Stimulated activated CD4-positive, alpha-beta T cell treated with anti-CD3 and anti-CD28 coated beads, Interleukin-4, amount 100 ng/mL, for 24 hours (primary cell): ENCODE measurements around the gene NLRC5.
A peak's percentile ranks its signal among the peaks of the same experiment; 100 is the strongest.

ENCODE experiments used
- DNase-seq: peaks from one replicate; pipeline ENCODE4 v3.0.0-alpha.2; 2020

Gene NLRC5

DNA sequence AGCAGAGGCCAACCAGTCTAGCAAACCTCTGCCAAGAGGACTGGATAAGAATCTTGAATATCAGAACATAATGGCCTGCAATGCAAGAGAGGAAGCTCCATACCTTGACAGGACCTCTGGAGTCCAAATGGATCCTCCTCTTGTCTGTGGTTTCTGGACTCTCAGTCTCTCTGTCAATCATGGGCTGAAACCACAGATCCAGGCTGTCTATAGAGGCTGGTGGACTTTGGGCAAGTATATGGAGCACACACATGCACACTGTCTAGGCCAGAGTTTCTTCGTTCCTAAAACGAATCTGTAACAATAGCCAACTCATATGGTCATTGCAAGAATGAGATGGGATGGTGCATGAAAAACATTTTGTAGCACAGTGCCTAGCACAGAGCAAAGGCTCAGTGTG is 37.7 kb downstream of the NLRC5 start:
- DNase-seq = no peak

DNA sequence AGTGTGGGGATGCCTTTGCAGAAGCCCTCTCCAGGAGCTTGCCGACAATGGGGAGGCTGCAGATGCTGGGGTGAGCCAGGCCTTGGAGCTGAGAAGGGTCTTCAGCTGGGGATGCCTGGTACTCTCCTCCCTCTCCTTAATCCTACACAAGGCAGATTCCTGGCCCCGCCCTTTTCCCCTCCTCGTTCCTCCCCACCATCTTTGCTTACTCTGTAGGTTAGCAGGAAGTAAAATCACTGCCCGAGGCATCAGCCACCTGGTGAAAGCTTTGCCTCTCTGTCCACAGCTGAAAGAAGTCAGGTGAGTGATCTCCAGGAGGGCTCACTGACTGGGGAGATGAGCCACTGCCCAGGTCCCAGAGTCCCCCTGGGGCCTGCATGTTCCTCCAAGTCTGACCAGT is 38.7 kb downstream of the NLRC5 start:
- DNase-seq = no peak

DNA sequence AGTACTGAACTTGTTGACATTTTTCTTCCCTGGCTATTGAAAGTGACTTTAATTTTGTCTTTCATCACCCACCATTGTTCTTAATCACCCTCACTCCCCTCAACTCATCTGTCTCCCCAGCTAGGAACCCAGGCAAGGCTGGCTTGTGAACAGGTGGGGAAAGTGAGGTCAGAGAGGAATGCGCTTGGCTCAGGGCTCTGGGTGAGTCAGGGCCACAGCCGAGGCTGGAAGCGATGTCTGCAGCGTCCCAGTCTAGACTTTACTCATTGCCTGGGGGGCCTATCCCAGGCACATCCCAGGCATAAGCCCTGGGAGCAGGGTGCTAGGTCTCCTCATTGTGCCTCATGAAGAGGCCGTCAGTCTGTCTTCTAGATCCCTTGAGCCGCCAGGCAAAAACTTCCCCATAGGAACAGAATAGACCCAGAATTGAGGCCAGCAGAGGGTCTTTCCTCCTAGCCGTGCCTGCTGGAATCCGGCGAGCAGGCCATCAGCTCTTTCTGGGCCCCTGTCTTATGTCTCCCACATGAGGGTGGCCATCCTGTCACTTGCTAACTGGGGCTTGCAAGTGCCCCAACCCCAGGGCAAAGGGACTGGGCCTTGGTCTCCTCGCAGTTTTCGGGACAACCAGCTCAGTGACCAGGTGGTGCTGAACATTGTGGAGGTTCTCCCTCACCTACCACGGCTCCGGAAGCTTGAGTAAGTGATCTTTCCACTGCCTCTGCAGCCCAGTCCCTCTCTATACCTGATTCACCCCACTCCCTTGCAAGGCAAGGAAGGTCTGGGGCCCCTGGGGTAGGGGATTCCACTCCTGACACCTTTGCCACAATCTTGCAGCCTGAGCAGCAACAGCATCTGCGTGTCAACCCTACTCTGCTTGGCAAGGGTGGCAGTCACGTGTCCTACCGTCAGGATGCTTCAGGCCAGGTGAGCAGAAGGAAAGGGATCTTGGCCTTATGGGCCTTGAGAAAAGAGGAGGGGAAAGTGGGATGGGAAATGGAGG is 40.1 kb downstream of the NLRC5 start:
- DNase-seq = no peak

DNA sequence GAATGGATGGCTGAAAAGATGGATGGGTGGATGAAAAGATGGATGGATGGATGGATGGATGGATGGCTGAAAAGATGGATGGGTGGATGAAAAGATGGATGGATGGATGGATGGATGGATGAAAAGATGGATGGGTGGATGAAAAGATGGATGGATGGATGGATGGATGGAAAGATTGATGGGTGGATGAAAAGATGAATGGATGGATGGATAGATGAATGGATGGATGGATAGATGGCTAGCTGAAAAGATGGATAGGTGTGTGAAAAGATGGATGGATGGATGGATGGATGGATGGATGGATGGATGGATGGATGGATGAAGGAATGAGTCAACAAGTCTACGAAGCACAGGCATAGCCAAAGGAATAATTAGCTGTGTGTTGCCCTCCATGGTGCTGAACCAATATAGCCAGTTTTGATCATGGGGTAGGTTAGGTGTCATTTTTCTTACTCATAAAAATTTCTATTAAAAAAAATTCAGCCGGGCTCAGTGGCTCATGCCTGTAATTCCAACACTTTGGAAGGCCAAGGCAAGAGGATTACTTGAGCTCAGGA is 41.1 kb downstream of the NLRC5 start:
- DNase-seq = no peak

DNA sequence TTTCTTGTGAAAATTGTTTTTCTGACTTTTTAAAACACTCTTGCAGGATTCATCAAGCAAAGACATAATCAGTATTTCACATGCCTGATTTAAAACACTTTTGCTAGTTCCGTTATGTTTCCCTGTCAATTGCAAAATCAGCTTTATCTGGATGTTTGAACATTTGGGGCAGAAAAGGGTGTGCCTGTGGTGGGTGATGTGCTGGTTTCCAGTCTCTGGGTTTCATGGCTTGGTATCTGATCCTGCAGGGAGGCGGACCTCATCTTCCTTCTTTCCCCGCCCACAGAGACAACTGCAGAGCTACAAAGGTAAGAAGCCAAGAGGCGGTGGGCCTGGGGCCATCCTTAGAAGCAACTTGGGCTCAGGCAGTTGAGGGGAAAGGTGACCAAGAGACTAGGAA is 41.8 kb downstream of the NLRC5 start:
- DNase-seq = no peak

DNA sequence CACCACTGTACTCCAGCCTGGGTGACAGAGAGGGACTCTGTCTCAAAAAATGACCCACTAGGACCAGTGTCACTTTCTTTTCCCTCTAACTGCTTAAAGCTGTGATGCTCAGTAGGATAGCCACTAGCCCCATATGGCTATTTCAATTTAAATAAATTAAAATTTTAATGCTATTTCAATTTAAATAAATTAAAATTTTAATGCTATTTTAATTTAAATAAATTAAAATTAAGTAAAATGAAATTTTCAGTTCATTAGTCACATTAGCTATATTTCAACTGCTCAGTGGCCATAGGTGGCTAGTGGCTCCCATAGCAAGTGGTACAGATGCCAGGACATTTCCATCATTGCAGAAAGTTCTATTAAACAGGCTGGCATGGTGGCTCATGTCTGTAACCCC is 43.0 kb downstream of the NLRC5 start:
- no peak for DNase-seq

DNA sequence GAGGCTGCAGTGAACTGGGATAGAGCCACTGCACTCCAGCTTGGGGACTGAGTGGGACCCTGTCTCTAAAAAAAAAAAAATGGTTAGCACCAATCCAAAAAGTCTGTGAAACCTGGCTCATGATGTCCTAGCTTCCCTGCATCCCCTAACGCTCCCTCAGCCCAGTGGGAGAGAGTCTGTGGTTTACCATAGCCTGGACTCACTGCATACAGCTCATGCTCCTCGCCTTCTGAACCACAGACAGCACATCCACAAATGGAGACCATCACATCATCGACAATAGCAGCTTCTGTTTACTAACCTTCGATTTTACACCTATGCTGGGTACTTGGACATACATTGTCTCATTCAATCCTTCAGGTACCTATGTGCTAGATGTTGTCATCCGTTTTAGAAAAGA is 43.6 kb downstream of the NLRC5 start:
- DNase-seq = no peak

DNA sequence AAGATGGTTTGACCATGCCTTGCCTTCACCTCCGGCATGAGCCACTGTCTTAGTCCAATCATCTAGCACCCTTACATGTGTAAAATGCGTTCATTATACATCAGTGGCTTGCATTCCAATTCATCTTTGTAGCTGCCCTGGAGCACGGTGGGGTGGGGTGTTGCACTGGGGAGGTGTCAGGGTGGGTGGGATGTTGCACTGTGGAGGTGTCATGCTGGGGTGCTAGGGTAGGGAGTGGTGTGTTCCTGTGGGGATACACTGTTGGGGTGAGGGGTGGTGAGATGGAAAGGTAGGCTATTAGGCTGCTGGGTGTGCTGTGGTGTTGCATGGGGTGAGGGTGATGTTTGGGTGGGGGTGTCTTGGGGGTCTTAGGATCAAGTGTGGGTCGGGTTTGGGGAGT is 47.0 kb downstream of the NLRC5 start:
- DNase-seq = no peak

DNA sequence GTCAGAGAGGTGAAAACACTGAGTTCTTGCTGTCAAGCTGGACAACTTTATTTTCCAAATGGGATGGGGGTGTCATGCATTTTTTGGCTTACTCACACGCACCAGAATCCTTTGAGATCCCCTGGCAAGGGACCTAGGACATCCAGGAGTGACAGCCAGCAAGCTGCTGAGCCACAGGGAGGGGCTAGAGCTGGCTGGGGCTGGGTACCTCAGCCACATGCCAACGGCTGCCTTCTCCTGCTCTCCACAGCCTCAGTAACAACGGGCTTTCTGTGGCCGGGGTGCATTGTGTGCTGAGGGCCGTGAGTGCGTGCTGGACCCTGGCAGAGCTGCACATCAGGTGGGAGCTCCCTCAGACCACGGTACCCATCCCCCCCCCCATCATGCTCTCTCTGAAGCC is 47.6 kb downstream of the NLRC5 start:
- DNase-seq = no peak

DNA sequence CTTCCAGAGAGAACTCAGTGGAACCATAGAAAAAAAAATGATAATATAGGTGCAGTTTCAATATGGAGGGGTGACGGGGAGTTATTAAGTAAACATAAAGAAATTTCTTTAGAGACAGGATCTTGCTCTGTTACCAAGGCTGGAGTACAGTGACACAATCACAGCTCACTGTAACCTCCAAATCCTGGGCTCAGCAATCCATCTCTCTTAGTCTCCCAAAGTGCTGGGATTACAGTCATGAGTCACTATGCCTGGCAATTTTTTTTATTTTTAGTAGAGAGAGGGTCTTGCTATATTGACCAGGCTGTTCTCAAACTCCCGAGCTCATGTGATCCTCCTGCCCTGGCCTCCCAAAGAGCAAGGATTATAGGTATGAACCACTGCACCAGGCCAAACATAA is 48.8 kb downstream of the NLRC5 start:
- DNase-seq = no peak

DNA sequence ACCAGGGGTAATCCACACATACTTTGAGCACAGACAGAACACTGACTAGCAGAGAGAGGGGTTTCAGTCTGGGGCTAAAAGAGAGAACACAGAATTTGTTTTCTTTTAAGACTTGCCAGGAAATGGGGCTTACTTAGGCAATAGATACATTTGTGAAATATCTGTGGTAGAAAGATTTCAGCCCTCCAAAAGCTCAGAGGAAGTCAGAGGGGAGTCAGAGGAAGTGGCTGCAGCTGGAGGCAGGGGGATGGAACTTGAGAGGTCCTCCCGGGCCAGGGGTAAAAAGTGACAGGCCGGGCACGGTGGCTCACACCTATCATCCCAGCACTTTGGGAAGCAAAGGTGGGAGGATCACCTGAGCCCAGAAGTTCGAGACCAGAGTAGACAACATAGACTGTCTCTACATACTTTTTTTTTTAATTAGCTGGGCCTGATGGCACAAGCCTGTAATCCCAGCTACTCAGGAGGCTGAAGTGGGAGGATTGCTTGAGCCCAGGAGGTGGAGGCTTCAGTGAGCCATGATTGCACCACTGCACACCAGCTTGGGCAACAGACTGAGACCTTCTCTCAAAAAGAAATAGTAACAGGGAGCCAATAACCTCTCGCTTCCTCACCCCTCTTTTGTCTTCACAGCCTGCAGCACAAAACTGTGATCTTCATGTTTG is 49.9 kb downstream of the NLRC5 start:
- peak; percentile 26 for DNase-seq

DNA sequence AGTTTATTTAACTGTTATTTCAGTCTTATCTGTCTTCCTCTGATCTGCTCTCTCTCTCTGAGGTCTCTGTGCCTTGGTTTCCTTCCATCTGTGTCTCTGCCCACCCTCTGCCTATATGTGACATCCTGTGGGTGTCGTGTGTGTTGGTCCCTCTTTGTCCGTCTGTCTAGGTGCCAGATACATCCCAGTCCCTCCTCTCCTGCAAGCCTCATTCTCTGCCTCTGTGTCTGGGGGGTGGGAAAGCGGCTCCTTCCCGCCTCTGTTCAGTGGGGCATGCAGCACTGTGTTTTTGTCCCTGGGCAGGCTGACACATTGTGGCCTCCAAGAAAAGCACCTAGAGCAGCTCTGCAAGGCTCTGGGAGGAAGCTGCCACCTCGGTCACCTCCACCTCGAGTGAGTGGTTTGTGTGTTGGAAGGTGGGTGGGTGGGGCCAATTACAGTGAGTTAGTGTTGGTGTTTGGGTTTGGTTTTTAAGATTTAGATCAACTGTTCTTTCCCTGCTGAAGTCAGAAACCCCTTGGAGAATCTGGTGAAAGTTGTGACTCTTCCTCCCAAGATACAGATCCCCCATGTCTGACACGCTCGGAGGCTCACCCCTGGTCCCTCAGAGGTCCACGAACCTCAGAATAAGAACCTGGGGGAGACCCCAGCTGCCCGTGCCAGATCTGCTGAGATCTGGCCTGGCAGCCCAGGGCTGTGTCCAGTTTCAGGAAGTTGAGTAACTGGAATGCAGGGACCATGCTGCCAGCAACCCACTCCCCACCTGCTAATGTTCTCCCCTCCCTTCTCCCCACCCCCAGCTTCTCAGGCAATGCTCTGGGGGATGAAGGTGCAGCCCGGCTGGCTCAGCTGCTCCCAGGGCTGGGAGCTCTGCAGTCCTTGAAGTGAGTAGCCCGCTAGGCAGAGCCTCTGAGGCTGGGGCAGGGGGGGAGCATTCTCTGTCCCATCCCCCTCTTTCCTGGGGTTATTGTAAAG is 52.1 kb downstream of the NLRC5 start:
- DNase-seq = peak; percentile 92

DNA sequence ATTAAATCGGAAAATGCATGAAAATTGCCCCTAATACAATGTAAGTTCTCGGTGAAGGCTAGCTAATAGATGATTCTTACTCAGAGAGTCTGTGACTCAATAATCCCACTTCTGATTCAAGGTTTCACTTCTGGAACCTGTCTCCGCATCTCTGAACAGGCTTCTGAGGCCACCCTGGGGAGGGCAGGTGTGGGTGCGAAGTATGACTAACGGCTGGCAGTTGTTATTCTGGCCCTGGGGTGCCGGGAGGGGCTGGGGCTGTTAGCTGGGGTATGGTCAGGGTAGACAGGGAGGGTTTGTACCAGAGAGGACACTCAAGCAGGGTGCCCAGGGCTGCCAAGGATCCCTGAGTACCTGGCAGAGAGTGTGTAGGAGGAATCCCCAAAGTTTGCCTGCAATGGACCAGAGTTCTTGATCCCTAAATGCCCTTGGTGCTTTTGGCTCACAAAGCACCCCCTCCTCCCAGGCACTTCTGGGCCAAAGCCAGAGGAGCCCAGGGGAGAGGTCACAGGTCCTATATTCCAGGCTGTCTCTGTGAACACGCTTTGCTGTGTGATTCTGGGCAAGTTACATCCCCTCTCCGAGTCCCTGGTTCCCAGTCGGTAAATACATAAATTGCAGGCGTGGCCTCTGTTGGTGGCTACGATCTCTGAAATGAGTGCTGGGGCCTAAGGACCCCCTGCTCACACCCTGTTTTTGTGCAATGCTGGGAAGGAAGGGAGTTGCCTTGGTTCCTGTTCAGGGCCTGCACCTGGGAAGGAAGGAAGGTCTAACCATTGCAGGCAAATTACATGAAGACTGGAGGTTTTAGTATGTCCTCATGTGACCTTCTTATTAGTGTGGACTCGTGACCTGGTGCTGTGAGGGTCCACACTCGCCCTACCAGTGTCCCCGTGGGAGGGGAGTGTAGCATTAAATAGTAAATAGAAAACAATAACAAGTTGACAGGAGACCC is 53.1 kb downstream of the NLRC5 start:
- peak; percentile 90 for DNase-seq

DNA sequence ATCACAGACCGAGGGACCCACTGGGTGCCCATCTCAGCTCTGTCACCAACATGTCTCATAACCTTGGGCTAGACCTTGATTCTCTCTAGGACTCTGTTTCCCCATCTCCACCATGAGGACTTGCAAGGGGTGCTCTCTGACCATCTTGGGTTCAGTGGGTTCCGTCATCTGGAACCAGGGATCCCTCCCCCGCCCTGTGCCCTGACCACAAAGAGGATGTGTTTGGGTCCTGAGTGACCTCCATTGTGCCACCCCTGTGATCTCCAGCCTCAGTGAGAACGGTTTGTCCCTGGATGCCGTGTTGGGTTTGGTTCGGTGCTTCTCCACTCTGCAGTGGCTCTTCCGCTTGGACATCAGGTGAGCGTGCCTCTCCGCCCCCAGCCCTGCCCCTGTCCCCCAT is 53.9 kb downstream of the NLRC5 start:
- DNase-seq = no peak

DNA sequence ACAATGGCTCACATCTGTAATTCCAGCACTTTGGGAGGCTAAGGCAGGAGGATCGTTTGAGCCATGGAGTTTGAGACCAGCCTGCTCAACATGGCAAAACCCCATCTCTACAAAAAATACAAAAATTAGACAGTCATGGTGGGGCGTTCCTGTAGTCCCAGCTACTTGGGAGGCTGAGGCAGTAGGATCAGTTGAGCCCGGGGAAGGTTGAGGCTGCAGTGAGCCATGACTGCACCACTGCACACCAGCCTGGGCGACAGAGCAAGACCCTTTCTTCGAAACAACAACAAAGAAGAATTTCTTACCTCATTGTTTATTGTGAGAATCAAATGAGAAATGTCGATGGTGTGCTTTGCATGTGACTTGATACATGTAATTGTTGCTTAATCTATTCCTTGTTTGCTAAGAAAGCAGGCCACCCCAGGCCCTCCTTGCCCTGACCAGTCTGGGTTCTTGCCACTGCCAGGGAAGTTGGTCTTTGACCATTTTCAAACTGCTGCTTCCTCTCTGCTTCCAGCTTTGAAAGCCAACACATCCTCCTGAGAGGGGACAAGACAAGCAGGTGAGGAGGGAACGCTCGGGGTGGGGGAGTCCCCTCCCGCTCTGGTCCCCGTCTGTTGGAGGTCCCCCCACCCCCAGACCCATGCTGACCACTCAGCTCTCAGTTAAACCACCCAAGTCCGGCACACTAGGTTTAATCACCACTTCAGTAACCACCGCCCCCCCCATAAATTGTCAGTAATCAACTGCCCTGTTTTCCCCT is 55.8 kb downstream of the NLRC5 start:
- no peak for DNase-seq

DNA sequence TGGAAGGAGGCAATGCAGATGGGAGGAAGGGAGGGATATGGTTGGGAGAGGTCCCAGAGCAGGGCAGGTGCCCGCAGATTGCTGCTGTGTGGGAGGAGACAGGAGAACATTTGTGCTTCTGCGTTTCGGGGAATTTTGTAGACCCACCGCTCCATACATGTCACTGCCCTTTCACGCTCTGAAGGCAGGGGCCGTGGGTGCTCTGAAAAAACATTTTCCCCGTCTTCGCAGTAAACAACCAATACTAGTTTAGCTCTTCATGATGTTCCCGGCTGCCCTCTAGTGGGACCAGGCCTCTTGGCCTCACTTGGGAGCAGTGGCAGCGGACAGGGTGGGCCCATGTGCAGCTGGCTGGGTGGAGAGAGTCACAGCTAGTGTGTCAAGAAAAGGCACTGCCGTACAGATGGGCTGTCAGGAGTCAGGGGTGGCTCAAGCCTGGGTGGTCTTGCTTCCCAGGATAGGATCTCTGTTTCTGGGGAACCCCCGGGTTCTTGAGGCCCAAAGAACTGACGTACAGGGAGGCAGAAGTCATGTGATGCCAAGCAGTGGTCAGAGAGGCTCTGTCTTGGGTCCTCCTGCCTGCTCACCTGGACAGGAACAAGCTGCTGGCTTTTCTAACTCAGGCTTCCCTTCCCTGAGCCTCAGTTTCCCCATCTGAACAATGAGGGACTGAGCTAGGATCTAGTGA is 56.5 kb downstream of the NLRC5 start:
- peak; percentile 33 for DNase-seq

DNA sequence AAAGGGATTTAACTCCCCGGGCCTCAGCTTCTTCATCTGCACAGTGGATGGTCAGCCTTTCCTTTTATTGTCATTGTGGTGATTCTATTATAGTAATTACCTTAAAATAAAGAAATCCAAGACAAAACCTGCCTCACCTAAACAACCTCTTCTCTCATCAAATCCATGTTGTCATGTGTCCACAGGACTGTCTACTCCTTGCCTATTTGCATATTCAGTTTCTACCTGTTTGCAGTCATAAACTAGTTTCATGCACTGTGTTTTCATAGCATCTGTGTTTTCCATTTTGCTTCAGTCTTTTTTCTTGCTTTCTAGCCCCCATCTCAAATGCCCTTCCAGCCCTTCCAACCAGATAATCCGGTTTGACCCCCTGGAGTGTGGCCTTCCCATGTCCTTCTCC is 58.7 kb downstream of the NLRC5 start:
- no peak for DNase-seq

DNA sequence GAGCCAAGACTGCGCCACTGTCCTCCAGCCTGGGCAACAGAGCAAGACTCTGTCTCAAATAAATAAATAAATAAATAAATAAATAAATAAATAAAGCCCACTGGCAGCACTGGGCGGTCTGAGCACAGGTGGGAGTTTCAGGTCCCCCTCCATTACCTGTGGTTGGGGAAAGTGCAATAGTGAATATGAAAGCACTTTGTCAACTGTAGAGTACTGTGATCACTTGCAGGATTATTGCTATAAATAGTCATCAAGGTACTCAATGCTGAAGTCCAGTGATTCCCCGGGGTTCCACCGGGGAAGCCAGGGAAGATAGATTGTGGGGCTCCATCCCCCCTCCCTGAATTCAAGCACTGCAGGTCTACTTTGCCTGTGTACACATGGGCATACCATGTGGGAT is 60.3 kb downstream of the NLRC5 start:
- no peak for DNase-seq

DNA sequence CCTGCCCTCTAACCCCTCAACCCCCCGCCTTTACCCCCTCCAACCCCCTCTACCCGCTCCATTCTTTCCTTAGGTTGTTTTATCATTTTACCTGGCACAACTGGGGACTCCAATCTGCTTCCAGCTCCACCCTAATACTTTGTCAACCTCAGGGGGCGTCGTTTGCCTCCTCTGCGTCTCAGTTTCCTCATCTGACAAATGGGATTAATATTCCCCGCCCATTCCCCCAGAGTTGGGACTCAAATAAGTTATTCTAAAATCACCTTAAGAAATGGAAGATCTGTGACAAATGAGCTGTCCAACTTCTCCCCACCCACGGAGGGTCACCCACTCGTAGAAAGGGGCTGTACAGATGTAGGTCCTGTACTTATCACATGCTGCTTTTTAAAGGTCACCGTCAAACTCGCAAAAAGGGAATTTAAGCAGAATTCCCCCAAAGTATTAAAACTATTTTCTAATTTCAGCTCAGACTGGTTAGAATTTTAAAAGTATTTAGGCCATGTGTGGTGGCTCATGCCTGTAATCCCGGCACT is 62.4 kb downstream of the NLRC5 start:
- peak; percentile 22 for DNase-seq

DNA sequence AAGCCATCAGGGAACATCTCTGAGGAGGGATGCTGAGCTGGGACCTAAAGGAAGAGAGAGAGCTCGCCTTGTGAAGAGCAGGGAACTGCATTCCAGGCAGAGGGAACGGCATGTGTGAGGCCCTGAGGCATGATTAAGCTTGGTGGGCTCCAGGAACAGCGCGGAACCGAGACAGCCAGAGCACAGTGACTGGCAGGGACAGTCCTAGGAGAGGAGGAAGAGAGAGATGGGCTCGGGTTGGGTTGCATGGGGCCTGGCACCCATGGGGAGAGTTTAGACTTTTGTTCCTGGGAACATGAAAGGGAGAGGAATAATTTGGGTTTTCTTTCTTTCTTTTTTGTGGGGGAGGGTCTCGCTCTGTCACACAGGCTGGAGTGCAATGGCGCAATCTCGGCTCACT is 63.8 kb downstream of the NLRC5 start:
- no peak for DNase-seq
